ENCODE data around the gene PITPNM2.

GRCh38 chr12:123187637-123188036 is 36.7 kb upstream of the PITPNM2 start:
- TF ChIP-seq, protein P1, sequence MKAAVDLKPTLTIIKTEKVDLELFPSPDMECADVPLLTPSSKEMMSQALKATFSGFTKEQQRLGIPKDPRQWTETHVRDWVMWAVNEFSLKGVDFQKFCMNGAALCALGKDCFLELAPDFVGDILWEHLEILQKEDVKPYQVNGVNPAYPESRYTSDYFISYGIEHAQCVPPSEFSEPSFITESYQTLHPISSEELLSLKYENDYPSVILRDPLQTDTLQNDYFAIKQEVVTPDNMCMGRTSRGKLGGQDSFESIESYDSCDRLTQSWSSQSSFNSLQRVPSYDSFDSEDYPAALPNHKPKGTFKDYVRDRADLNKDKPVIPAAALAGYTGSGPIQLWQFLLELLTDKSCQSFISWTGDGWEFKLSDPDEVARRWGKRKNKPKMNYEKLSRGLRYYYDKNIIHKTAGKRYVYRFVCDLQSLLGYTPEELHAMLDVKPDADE (IDR thresholded peaks at IDR 0.05) = no peak
- TF ChIP-seq ZNF331 (CRISPR knock-in tag; IDR thresholded peaks at IDR 0.05; ENCODE audit: low read depth) (no peak), CTCF (conservative IDR thresholded peaks at IDR 0.05; ENCODE audit: low read depth in 2 of 2) (no peak), POLR2AphosphoS5 (IDR thresholded peaks at IDR 0.05; ENCODE audit: low read depth) (no peak), EZH2phosphoT487 (IDR thresholded peaks at IDR 0.05; ENCODE audit: unreplicated experiment) (no peak), CREB1 (CRISPR knock-in tag; IDR thresholded peaks at IDR 0.05; ENCODE audit: low read depth) (no peak), STAT1 (IDR thresholded peaks at IDR 0.05; ENCODE audit: unreplicated experiment) (no peak), JUNB (IDR thresholded peaks at IDR 0.05; ENCODE audit: unreplicated experiment) (no peak), EZH2 (IDR thresholded peaks at IDR 0.05; ENCODE audit: low read depth, unreplicated experiment) (no peak)
- TF ChIP-seq, protein P2, sequence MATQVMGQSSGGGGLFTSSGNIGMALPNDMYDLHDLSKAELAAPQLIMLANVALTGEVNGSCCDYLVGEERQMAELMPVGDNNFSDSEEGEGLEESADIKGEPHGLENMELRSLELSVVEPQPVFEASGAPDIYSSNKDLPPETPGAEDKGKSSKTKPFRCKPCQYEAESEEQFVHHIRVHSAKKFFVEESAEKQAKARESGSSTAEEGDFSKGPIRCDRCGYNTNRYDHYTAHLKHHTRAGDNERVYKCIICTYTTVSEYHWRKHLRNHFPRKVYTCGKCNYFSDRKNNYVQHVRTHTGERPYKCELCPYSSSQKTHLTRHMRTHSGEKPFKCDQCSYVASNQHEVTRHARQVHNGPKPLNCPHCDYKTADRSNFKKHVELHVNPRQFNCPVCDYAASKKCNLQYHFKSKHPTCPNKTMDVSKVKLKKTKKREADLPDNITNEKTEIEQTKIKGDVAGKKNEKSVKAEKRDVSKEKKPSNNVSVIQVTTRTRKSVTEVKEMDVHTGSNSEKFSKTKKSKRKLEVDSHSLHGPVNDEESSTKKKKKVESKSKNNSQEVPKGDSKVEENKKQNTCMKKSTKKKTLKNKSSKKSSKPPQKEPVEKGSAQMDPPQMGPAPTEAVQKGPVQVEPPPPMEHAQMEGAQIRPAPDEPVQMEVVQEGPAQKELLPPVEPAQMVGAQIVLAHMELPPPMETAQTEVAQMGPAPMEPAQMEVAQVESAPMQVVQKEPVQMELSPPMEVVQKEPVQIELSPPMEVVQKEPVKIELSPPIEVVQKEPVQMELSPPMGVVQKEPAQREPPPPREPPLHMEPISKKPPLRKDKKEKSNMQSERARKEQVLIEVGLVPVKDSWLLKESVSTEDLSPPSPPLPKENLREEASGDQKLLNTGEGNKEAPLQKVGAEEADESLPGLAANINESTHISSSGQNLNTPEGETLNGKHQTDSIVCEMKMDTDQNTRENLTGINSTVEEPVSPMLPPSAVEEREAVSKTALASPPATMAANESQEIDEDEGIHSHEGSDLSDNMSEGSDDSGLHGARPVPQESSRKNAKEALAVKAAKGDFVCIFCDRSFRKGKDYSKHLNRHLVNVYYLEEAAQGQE (IDR thresholded peaks at IDR 0.05; ENCODE audit: unreplicated experiment) = no peak

Measured in GM23338 (cell line).